Lower lobe of right lung (tissue), 2 donors: ENCODE measurements around the gene AMOTL2. TPM values are rescaled to one million over a fixed set of nuclear protein-coding genes. Genes with fewer than 3 reads are reported as not detected.

Experiments used
- ATAC-seq, 2 donors: fragments of 200-7000 bp; cut with Tn5 transposase; one replicate each; pipeline ENCODE4 v1.9.1; 2020 to 2022; ENCODE audit warnings: mild to moderate bottlenecking in 2 of 2, moderate library complexity in 2 of 2
- DNase-seq: peaks from one replicate; pipeline ENCODE4 v3.0.0-alpha.2; 2020
- H3K27ac ChIP-seq: fragments of 200-600 bp; one replicate; pipeline ENCODE4 v1.8.0; 2022
- H3K27me3 ChIP-seq: fragments of 200-600 bp; one replicate; pipeline ENCODE4 v1.8.0; 2022; ENCODE audit warnings: low read depth
- H3K36me3 ChIP-seq: fragments of 200-600 bp; one replicate; pipeline ENCODE4 v1.8.0; 2022; ENCODE audit warnings: mild to moderate bottlenecking
- H3K4me1 ChIP-seq: fragments of 200-600 bp; one replicate; pipeline ENCODE4 v1.8.0; 2022
- H3K4me3 ChIP-seq: fragments of 200-600 bp; one replicate; pipeline ENCODE4 v1.8.0; 2022; ENCODE audit warnings: mild to moderate bottlenecking
- H3K9me3 ChIP-seq: fragments of 200-600 bp; one replicate; pipeline ENCODE4 v1.8.0; 2022
- CTCF ChIP-seq: fragments of 200-600 bp; IDR thresholded peaks from one replicate; pipeline ENCODE4 v1.8.0; 2022; ENCODE audit warnings: antibody characterized with exemption, mild to moderate bottlenecking
- intact Hi-C: fragments of 100-400 bp; cut with DNase I; formaldehyde crosslinking; loops from one replicate; pipeline ENCODE4 v1.11.0; 2022
- total RNA-seq: library from RNA; stranded (reverse); fragmentation: NEBNext Ultra II Directional; extraction: Animal tissue kit (Norgen Biotek cat#: 25700); gene quantifications from one replicate; pipeline ENCODE4 v1.2.1, GENCODE V29; 2021
- donor health status: DM: no; HTN: yes; CAD: no; lungs with severe emphysema.

Gene AMOTL2
- total RNA-seq, 1 donor from 2014 or later = 77.8 TPM

DNA sequence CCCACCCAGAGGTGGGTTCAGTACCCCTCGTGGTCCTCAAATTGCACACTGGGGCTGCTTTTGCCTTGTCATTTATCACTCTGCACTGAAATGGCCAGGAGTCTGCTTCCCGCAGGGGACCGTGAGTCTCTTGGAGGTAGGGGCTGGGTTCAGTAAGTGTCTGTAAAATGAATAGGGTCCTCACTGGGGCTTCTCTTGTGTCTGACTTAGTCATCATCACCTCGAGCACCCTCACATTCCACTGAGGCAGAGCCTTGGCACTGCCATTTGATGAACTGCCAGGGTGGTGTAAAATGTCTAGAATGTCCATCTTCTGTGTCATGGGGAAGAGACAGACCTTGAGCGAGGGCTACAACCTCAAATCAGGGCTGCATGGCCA, 62.6 kb downstream of the AMOTL2 start:
- no peak for TF ChIP-seq CTCF
- DNase-seq (no peak), ATAC-seq (no peak)
- Histone ChIP-seq H3K9me3 (no peaks in the 10 kb centered on the region), H3K4me3 (no peak overlapping the region), H3K4me1 (peaks cover 77% of the 10 kb centered on the region), H3K27ac (peak overlapping the region; percentile 96), H3K27me3 (peaks cover 3% of the 10 kb centered on the region), H3K36me3 (no peaks in the 10 kb centered on the region)
- intact Hi-C loops = loop anchor here (10.0 kb wide), 1 partner anchor 53 kb away; no protein-coding TSS in a partner anchor

DNA sequence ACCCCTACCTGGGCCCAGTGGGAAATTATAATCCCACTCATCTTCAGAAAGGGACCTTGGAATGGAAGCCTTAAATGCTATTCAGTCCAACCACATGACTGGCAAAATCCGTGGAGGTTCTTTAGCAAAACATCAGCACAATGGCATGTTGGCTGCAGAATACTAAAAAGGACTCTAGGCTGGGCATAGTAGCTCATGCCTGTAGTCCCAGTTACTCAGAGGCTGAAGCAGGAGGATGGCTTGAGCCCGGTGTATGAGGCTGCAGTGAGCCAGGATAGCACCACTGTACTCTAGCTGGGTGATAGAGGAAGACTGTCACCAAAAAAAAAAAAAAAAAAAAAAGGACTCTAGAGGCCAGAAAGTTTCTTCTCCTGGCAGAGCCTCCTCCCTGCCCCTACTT, 63.0 kb downstream of the AMOTL2 start:
- ATAC-seq (no peak), DNase-seq (no peak)
- no peaks in the 10 kb centered on the region for H3K36me3 ChIP-seq
- TF ChIP-seq CTCF = no peak
- H3K4me1 ChIP-seq = peaks cover 74% of the 10 kb centered on the region
- peak overlapping the region; percentile 96 for H3K27ac ChIP-seq
- H3K4me3 ChIP-seq = no peak overlapping the region
- H3K9me3 ChIP-seq = no peaks in the 10 kb centered on the region
- H3K27me3 ChIP-seq = peaks cover 3% of the 10 kb centered on the region
- intact Hi-C loops = loop anchor here (10.0 kb wide), 1 partner anchor 54 kb away; no protein-coding TSS in a partner anchor

DNA sequence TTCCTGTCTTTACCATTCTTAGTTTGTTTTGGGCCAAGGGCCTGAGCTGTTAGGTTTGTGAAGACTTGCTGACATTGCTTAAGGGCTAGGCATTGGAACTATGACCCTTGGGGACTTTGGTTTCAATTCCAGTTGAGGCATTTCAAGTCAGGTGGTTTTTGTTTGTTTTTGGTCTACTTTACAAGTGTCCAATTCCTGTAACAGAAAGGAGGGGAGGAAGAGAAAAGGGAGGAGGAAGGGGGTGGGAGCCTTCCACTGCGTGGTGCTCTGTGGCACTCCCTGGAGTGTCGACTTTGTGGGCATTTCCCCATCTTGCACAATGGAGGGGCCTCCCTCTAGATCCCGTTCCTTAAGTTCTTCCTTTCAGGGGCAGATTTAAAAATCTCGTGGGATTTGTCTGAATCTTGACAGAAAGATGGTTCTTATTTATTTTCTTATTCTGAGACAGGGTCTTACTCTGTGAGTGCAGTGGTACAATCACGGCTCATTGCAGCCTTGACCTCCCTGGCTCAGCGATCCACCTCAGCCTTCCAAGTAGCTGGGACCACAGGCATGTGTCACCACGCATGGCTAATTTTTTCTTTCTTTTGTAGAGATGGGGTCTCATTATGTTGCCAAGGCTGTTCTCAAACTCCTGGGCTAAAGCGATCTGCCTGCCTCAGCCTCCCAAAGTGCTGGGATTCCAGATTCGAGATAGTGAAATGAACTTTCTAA, 64.1 kb downstream of the AMOTL2 start:
- no peak for TF ChIP-seq CTCF
- intact Hi-C loops = loop anchor here (5.0 to 10.0 kb wide), 2 partner anchors 55 to 167 kb away; no protein-coding TSS in a partner anchor
- Histone ChIP-seq H3K36me3 (no peaks in the 10 kb centered on the region), H3K27ac (peak overlapping the region; percentile 96), H3K9me3 (no peaks in the 10 kb centered on the region), H3K4me3 (no peak overlapping the region), H3K4me1 (peaks cover 62% of the 10 kb centered on the region), H3K27me3 (peaks cover 3% of the 10 kb centered on the region)
- DNase-seq = peak; percentile 58
- ATAC-seq = peak; percentile 61 to 64

- Histone ChIP-seq H3K27ac (peak overlapping the region; percentile 96), H3K4me1 (peaks cover 46% of the 10 kb centered on the region), H3K27me3 (peaks cover 3% of the 10 kb centered on the region), H3K9me3 (no peaks in the 10 kb centered on the region), H3K36me3 (no peaks in the 10 kb centered on the region), H3K4me3 (no peak overlapping the region)
- peak; percentile 60 to 83 for ATAC-seq
- intact Hi-C loops = loop anchor here (5.0 kb wide), 1 partner anchor 169 kb away; no protein-coding TSS in a partner anchor
- peak; percentile 83 for DNase-seq
- peak; percentile 96 for TF ChIP-seq CTCF
These were observed 65.8 kb downstream of the AMOTL2 start for GRCh38 chr3:134308350-134308891.

DNA sequence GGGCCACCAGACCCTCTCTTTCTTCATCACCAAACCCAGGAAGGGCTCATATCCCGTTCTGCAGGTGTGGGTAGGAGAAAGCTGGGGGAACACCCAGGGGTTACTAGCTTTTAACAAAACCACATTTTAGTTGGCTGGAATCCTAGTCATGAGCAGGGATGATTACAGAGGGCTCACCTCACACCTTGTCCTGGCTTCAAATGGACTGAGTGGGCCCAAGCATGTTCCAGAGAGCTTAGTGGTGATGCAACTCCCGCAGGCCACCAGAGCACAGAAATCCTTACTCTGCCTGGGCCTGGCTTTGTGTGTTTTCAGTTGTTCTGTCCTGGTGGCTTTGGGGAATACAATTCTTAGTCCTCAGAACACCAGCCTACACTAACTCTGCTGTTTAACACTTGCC, 66.8 kb downstream of the AMOTL2 start:
- Histone ChIP-seq H3K4me1 (peaks cover 39% of the 10 kb centered on the region), H3K36me3 (no peaks in the 10 kb centered on the region), H3K27ac (no peak overlapping the region), H3K9me3 (no peaks in the 10 kb centered on the region), H3K4me3 (no peak overlapping the region), H3K27me3 (no peaks in the 10 kb centered on the region)
- intact Hi-C loops = loop anchor here (5.0 kb wide), 1 partner anchor 170 kb away; no protein-coding TSS in a partner anchor
- DNase-seq (no peak), ATAC-seq (no peak)
- TF ChIP-seq CTCF = no peak
